Measurements from ENCODE around the gene RFX5. TPM values are rescaled to one million over a fixed set of nuclear protein-coding genes. Genes with fewer than 3 reads are reported as not detected.

Gene RFX5
- total RNA-seq, 1 experiment from 2014 or later, result 34.1 TPM

GRCh38 chr1:151311011-151311410 is 36.0 kb downstream of the RFX5 start:
- no peaks in the 10 kb centered on the region for H3K9me2 ChIP-seq (replicated peaks; ENCODE audit: low read length)
- H3K27me3 ChIP-seq (ENCODE audit: low read length), result no peaks in the 10 kb centered on the region
- peaks cover 58% of the 10 kb centered on the region for H3K36me3 ChIP-seq (ENCODE audit: low read depth, low read length)
- POLR2A ChIA-PET (ENCODE audit: unreplicated experiment), result interaction anchor here (0.6 to 0.9 kb wide), 3 partner anchors 14 to 57 kb away, joined by 5 to 27 read pairs (median 7); partner anchors contain the start of genes PI4KB and PSMD4
- CTCF ChIA-PET, result interaction anchor here (1.0 to 1.9 kb wide), 4 partner anchors 10 to 30 kb away, joined by 4 to 17 read pairs (median 10); no protein-coding TSS in a partner anchor
- H3K9me3 ChIP-seq (ENCODE audit: low read length), result no peaks in the 10 kb centered on the region
- H3K79me2 ChIP-seq (ENCODE audit: low read length), result peaks cover 59% of the 10 kb centered on the region
- H4K20me1 ChIP-seq (ENCODE audit: low read length), result peaks cover 16% of the 10 kb centered on the region
- no peak for ATAC-seq
- H2AFZ ChIP-seq (ENCODE audit: low read length), result no peak overlapping the region
- no peak for DNase-seq
- no peak overlapping the region for H3K4me3 ChIP-seq (ENCODE audit: low read length)
- TF ChIP-seq CTCF (conservative IDR thresholded peaks at IDR 0.05; ENCODE audit: low read depth, low read length), result no peak
- no peak for TF ChIP-seq EZH2phosphoT487 (IDR thresholded peaks at IDR 0.05; ENCODE audit: borderline replicate concordance, low read length)
- no peak for TF ChIP-seq EZH2 (IDR thresholded peaks at IDR 0.05; ENCODE audit: low read length, unreplicated experiment)
- peaks cover 17% of the 10 kb centered on the region for H3F3A ChIP-seq (ENCODE audit: low read length, unreplicated experiment)
- BruUV-seq (replicated peaks), result no TSS peak
- no peak overlapping the region for H3K9ac ChIP-seq (ENCODE audit: low read length)
- intact Hi-C loops (cut with micrococcal nuclease), result loop anchor here (1.0 kb wide), 2 partner anchors 16 to 29 kb away; partner anchors contain the start of genes PI4KB and ZNF687
- H3K4me2 ChIP-seq (ENCODE audit: low read length), result peak overlapping the region; percentile 69
- peaks cover 51% of the 10 kb centered on the region for H3K4me1 ChIP-seq (ENCODE audit: insufficient read depth, low read length)
- peak overlapping the region; percentile 57 for H3K27ac ChIP-seq (ENCODE audit: low read length)

- Histone ChIP-seq H4K20me1 (ENCODE audit: low read length) (peaks cover 16% of the 10 kb centered on the region), H2AFZ (ENCODE audit: low read length) (no peak overlapping the region), H3K9me3 (ENCODE audit: low read length) (no peaks in the 10 kb centered on the region), H3K27me3 (ENCODE audit: low read length) (no peaks in the 10 kb centered on the region), H3K9me2 (replicated peaks; ENCODE audit: low read length) (no peaks in the 10 kb centered on the region), H3K4me2 (ENCODE audit: low read length) (no peak overlapping the region), H3K27ac (ENCODE audit: low read length) (no peak overlapping the region), H3K79me2 (ENCODE audit: low read length) (peaks cover 49% of the 10 kb centered on the region), H3K9ac (ENCODE audit: low read length) (no peak overlapping the region), H3K4me1 (ENCODE audit: insufficient read depth, low read length) (peaks cover 45% of the 10 kb centered on the region), H3F3A (ENCODE audit: low read length, unreplicated experiment) (peaks cover 17% of the 10 kb centered on the region), H3K36me3 (ENCODE audit: low read depth, low read length) (peaks cover 60% of the 10 kb centered on the region), H3K4me3 (ENCODE audit: low read length) (no peak overlapping the region)
- intact Hi-C loops (cut with micrococcal nuclease), result no loop called here
- TF ChIP-seq EZH2phosphoT487 (IDR thresholded peaks at IDR 0.05; ENCODE audit: borderline replicate concordance, low read length) (no peak), EZH2 (IDR thresholded peaks at IDR 0.05; ENCODE audit: low read length, unreplicated experiment) (no peak), CTCF (conservative IDR thresholded peaks at IDR 0.05; ENCODE audit: low read depth, low read length) (no peak)
- ChIA-PET POLR2A (ENCODE audit: unreplicated experiment) (no interaction called here), CTCF (interaction anchor here (0.6 kb wide), 1 partner anchor 252 kb away, joined by 5 read pairs; no protein-coding TSS in a partner anchor)
- no peak for DNase-seq
- BruUV-seq (replicated peaks), result no TSS peak
- no peak for ATAC-seq
Observed at GRCh38 chr1:151309811-151310323, 37.2 kb downstream of the RFX5 start.

- Histone ChIP-seq H3K79me2 (ENCODE audit: low read length) (no peaks in the 10 kb centered on the region), H2AFZ (ENCODE audit: low read length) (no peak overlapping the region), H3K9me2 (replicated peaks; ENCODE audit: low read length) (no peaks in the 10 kb centered on the region), H3K27me3 (ENCODE audit: low read length) (no peaks in the 10 kb centered on the region), H3K27ac (ENCODE audit: low read length) (no peak overlapping the region), H3K4me1 (ENCODE audit: insufficient read depth, low read length) (no peaks in the 10 kb centered on the region), H4K20me1 (ENCODE audit: low read length) (no peaks in the 10 kb centered on the region), H3K9ac (ENCODE audit: low read length) (no peak overlapping the region), H3K4me2 (ENCODE audit: low read length) (no peak overlapping the region), H3F3A (ENCODE audit: low read length, unreplicated experiment) (no peaks in the 10 kb centered on the region), H3K36me3 (ENCODE audit: low read depth, low read length) (peaks cover 69% of the 10 kb centered on the region), H3K9me3 (ENCODE audit: low read length) (no peaks in the 10 kb centered on the region), H3K4me3 (ENCODE audit: low read length) (no peak overlapping the region)
- ChIA-PET CTCF (no interaction called here), POLR2A (ENCODE audit: unreplicated experiment) (interaction anchor here (0.6 kb wide), 1 partner anchor 79 kb away, joined by 11 read pairs; no protein-coding TSS in a partner anchor)
- DNase-seq (no peak), ATAC-seq (no peak)
- TF ChIP-seq EZH2phosphoT487 (IDR thresholded peaks at IDR 0.05; ENCODE audit: borderline replicate concordance, low read length) (no peak), EZH2 (IDR thresholded peaks at IDR 0.05; ENCODE audit: low read length, unreplicated experiment) (no peak), CTCF (conservative IDR thresholded peaks at IDR 0.05; ENCODE audit: low read depth, low read length) (no peak)
- no TSS peak for BruUV-seq (replicated peaks)
- intact Hi-C loops (cut with micrococcal nuclease), result no loop called here
Observed at GRCh38 chr1:151294742-151295462, 52.1 kb downstream of the RFX5 start.

Measured in PC-3 (cell line).